ENCODE data around the gene TLE1.

TLE1 gene

DNA sequence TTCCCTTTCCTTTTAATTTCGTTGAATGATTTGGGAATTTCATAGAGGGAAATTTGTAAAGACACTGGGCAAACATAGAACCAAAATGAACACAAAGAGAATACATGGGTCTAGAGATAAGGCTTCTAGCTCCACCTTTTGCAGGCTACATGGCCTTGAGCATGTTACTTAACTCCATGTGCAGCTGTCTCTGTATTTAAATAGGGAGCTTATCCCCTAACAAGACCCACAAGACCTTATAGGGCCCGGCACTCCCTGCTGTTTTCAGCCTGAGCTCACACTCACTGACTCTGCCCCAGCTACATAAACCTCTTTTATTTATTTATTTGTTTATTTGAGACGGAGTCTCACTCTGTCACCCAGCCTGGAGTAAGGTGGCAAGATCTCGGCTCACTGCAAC, 30.6 kb upstream of the TLE1 start:
- TF ChIP-seq CTCF (IDR thresholded peaks at IDR 0.05; ENCODE audit: insufficient read depth, low read depth, low read length, missing control alignments): no peak
- H3K4me3 ChIP-seq (ENCODE audit: low read depth, low read length): no peak overlapping the region
- no peak for DNase-seq (ENCODE audit: low read depth)

DNA sequence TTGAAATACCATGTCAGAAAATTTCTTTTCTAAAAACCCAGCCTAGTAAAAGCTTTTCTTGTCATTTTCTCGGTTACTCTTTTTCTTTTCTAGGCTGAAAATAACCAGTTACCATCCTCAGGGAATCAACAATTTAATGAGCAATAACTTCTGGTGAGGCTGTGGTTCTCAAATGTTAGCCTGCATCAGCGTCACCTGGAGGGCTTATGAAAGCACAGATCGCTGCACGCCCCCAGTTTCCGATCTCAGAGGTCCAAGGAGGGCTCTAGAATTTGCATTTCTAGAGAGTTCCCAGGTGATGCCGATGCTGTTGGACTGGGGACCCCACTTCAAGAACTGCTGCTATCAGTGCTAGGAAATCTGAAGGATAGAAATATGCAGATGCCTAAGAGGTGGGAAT, 28.9 kb upstream of the TLE1 start:
- TF ChIP-seq CTCF (IDR thresholded peaks at IDR 0.05; ENCODE audit: insufficient read depth, low read depth, low read length, missing control alignments): no peak
- no peak overlapping the region for H3K4me3 ChIP-seq (ENCODE audit: low read depth, low read length)
- peak; percentile 9 for DNase-seq (ENCODE audit: low read depth)

DNA sequence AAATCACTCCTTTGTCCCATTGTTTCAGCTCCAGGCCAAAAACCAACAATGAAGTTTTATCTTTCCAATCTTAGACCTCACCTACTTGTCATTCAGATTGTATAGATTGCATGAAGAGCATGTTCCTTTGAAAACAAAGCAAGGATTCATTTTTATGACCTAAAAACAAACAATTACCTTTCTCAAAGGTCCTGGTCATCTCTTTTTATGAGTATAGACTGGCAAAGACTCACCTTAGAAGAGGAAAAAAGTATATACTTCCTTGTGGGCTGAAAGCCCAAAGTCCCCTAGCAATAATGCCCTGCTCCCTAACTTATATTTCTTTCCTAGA, 28.4 kb upstream of the TLE1 start:
- H3K4me3 ChIP-seq (ENCODE audit: low read depth, low read length): no peak overlapping the region
- TF ChIP-seq CTCF (IDR thresholded peaks at IDR 0.05; ENCODE audit: insufficient read depth, low read depth, low read length, missing control alignments): no peak
- DNase-seq (ENCODE audit: low read depth): no peak

DNA sequence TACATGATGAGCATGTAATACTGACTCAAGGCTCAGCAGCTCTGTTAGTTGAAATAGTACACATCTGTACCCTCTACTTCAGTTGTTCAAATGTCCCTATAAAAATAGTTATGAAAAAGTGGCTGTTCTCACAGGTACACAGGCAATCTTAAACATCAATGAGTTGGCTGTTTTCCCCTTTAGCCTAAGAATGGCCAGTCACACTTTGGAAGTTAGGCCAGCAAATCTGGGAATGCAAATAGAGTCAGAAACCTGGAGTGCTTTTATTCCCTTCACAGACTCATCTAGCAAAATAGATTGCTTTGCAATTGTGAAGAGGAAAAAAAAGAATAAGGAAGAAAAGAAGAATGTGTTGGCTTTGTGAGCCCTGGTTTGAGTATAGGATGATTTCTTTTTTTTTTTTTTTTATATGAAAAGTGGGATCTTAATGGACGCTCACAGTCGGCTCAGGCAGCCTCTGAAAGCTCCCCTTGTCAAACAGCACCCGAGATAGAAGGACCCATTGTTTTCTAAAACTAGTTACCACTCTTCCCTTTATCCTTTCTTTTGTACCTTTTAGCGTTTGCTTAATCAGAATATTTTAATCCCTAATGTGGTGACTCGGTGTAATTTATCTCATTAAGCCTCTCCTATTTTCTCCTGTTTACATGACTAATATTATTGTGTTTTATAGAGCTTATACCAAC, 27.9 kb upstream of the TLE1 start:
- H3K4me3 ChIP-seq (ENCODE audit: low read depth, low read length): no peak overlapping the region
- no peak for DNase-seq (ENCODE audit: low read depth)
- no peak for TF ChIP-seq CTCF (IDR thresholded peaks at IDR 0.05; ENCODE audit: insufficient read depth, low read depth, low read length, missing control alignments)

DNA sequence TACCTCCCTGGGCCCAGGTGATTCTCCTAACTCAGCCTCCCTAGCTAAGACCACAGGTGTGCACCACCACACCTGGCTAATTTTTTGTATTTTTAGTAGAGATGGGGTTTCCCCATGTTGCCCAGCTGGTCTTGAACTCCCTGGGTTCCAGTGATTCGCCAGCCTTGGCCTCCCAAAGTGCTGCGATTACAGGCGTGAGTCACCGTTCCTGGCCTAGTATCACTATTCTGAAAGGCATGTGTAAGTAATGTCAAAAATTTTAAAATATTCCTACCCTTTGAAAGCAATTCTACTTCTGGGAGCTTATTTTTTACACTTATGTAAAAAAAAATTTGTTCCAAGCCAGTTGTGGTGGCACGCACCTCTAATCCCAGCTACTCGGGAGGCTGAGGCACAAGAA, 27.1 kb upstream of the TLE1 start:
- no peak for DNase-seq (ENCODE audit: low read depth)
- TF ChIP-seq CTCF (IDR thresholded peaks at IDR 0.05; ENCODE audit: insufficient read depth, low read depth, low read length, missing control alignments): no peak
- H3K4me3 ChIP-seq (ENCODE audit: low read depth, low read length): no peak overlapping the region

- TF ChIP-seq CTCF (IDR thresholded peaks at IDR 0.05; ENCODE audit: insufficient read depth, low read depth, low read length, missing control alignments): no peak
- no peak for DNase-seq (ENCODE audit: low read depth)
- H3K4me3 ChIP-seq (ENCODE audit: low read depth, low read length): no peak overlapping the region
Measured at GRCh38 chr9:81705578-81705977, 16.2 kb upstream of the TLE1 start.

DNA sequence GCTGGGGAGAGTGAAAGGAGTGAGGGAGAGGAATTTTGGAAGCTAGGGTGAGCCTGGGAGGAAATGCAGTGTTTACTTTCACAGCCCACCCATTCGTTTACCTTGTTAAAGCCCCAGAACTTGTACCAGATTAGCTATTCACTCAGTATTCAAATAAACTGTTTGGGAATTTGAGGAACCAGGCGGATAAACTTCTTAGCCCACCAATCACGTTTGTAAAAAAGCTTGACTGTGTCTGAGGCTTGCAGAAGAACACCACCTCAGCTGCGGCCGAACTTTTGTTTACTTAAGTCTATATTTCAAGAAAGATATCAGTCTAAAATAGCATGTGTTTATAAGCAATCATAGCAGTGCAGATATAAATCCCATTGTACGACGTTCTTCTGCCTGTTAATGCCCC, 5.2 kb upstream of the TLE1 start:
- no peak for DNase-seq (ENCODE audit: low read depth)
- TF ChIP-seq CTCF (IDR thresholded peaks at IDR 0.05; ENCODE audit: insufficient read depth, low read depth, low read length, missing control alignments): no peak
- H3K4me3 ChIP-seq (ENCODE audit: low read depth, low read length): no peak overlapping the region

Data from GM12865 (cell line).